GM11168 (cell line): ENCODE measurements around the gene NCAN.
"Not testable (repeated sequence)": the region's sequence is repeated elsewhere in the genome, so short reads cannot be mapped to it uniquely, and the experiment has no call there.

ENCODE experiments used
- in situ Hi-C: fragments of 300-500 bp; cut with MboI; formaldehyde crosslinking; loops from one replicate; pipeline ENCODE4 v1.12.0; 2022; ENCODE audit warnings: low sequenced_read_pairs; ENCODE audit not compliant: unreplicated experiment

The NCAN gene

GRCh38 chr19:19211499-19212420 lies at the start of gene NCAN:
Gene NCAN (plus strand): TSS chr19:19211958. CDS start chr19:19216954, 4,996 bp downstream.
- in situ Hi-C loops = no loop called here

GRCh38 chr19:19162495-19162894 lies 49.3 kb upstream of the NCAN start:
- in situ Hi-C loops = no loop called here

GRCh38 chr19:19165396-19165795 lies 46.4 kb upstream of the NCAN start:
- in situ Hi-C loops = no loop called here

DNA sequence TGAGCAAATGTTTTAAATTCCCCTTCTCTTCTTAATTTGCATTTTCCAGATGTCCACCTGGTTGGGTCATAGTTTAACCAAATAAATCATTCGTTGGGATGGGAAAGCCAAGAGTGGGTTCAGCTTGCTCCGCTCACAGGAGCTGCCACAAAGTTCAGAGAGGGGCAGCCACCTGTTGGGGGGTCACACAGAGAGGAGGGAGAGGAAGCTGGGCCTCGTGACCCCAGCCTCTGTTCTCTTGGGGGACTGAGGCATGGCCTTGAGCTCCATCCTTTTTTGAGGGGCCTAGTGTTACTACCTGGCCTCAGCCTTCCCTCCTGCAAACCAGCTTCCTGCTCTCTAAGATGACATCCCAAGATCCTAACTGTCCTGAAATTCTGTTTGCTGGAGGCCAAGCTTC lies 44.1 kb upstream of the NCAN start:
- in situ Hi-C loops = no loop called here

GRCh38 chr19:19169236-19170052 lies 42.3 kb upstream of the NCAN start:
- in situ Hi-C loops = no loop called here

- in situ Hi-C loops = no loop called here
These were observed 41.5 kb upstream of the NCAN start, which contains the start of gene MEF2B for GRCh38 chr19:19170053-19170872. Gene MEF2B (minus strand): TSS chr19:19170263. CDS start chr19:19150735, 19,528 bp downstream.

DNA sequence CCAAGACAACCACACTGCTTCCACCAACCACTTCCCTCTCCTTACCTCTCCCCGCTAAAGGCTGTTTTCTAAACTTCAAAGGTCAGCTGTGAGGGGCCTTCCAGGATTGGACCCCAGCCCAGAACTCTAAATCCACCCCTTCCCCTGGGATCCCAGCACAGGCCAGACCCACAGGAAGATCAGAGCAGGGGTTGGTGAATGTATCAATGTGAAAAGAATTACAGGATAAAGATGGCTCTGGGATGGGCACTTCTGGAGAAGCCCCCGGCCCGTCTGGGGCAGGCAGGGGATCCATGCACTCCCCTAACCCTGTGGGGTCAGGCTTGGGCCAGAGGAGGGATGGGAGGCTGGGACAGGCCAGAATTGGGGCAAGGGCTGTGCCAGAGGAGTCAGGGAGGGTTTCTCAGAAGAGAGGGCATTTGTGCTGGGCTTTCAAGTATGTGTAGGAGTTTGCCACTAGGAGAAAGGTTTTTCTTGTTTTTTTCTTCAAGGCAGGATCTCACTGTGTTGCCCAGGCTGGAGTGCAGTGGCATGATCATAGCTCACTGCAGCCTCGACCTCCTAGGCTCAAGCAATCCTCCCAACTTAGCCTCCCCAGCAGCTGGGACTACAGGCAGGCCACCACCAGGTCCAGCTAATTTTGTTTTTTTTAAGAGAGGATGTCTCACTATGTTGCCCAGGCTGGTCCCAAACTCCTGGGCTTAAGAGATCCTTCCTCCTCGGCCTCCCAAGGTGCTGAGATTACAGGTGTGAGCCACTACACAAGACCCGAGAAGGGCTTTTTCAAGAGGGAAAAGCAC lies 40.7 kb upstream of the NCAN start:
- in situ Hi-C loops = no loop called here

GRCh38 chr19:19171821-19172532 lies 39.8 kb upstream of the NCAN start:
- in situ Hi-C loops = no loop called here

DNA sequence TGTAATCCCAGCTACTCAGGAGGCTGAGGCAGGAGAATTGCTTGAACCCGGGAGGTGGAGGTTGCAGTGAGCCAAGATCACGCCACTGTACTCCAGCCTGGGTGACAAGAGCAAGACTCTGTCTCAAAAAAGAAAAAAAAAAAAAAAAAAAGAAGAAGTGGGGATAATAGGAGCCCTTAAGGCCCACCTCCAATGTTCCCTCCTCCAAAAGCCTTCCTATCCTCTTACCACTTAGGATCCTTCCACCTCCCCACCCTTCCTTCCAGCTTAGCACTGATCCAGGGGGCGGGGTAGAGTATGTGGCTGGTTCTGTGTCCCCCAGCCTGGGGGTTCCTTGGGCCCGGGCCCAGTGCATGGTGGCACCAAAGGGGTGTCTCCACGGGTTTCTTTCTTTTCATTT lies 38.5 kb upstream of the NCAN start:
- in situ Hi-C loops = not testable (repeated sequence)

- in situ Hi-C loops = loop anchor here (5.0 kb wide), 1 partner anchor 35 kb away; no protein-coding TSS in a partner anchor
These were observed 34.8 kb upstream of the NCAN start for GRCh38 chr19:19176950-19177349.

- in situ Hi-C loops = loop anchor here (5.0 kb wide), 1 partner anchor 37 kb away; no protein-coding TSS in a partner anchor
These were observed 32.0 kb upstream of the NCAN start for GRCh38 chr19:19179548-19180441.

DNA sequence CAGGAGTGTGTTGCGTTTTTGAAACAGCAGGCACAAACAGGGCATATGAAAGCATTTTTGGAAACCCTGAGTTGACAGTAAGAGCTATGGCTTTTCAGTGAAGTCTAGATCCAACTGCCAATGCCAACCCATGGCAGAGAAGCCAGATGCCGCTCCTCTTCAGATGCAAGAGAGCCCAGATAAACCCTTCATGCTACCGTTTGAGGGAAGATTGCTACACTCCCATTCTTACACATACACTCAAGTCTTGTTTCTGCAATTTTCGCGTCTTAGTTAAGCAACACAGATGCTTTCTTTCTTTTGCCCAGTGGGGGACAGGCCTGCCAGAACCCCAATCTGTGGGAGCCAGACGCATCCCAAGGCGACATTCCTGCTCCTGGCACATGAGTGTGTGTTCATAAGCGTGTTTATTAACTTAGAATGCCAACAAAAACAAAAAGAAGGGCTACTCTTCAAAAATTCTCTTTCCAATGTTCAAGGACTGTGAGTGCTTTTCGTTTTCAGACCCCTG lies 30.2 kb upstream of the NCAN start:
- in situ Hi-C loops = no loop called here

- in situ Hi-C loops = no loop called here
These were observed 25.7 kb upstream of the NCAN start for GRCh38 chr19:19185853-19186740.

DNA sequence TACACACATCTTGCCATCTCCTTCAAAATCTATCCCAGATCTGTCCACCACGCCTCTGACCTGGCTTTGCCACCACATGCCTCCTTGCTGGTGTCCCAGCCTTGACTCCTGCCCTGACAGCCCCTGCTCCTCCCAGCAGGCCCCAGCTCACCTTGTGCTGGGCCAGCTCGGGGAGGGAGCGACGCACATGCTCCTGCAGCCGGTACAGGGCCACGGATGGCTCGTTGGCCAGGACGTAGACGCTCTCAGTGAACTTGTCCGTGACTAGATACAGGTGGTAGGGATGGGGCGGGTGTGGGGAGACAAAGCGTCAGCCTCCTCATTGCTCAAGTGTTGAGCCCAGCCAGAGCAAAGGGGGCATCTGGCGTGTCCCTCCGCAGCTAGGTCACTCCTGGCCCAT lies 25.0 kb upstream of the NCAN start:
- in situ Hi-C loops = no loop called here

GRCh38 chr19:19191768-19192077 lies 20.0 kb upstream of the NCAN start:
- in situ Hi-C loops = no loop called here

DNA sequence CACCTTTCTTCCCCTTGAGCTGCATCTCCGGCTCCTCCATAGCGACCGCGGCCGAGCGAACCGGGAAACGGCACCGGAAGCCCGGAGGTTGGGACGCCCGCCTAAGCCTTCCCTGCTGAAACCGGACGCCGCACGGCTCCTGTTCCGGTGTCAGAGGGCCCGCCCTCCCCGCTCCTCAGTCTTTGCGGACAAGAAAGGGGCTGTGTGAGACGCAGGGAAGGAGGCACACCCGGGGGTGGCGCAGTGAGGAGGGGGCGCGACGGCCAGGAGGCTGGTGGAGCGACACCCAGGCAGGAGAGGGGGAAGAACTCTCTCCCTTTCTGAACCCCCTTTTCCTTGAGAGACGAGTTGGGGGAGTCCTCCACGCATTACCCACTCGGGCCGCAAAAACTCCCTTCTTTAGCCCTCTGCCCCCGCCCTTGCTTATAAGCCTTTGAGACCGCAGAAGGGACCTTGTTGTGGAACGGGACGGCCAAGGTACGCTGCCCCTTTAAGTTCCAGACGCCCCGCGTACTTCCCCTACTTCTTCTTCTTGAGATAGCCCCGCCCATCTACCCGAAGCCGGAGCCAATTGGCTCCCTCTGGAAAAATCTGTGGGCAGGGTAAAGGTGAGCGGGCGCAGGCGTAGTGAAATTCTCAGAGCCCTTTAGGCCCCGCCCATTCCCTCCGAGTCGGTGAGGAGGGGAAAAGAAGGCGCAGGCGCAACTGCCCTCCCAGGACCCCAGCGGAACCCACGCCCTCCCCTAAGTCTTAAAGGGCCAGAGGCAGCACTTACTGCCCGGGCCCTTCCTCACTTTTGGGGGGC lies 19.5 kb upstream of the NCAN start, which contains the start of the genes BORCS8 and RFXANK:
BORCS8 (minus strand) TSS at position 75 of the 805 bp plus-strand sequence; CDS start at position 40, 35 bp downstream.
RFXANK (plus strand) TSS at position 181 of the 805 bp plus-strand sequence. CDS start 1,689 bp downstream, outside the sequence.
- in situ Hi-C loops = no loop called here
